AG09309 (cell line): ENCODE measurements around the gene CGNL1.

Experiments used
- DNase-seq: peaks from one replicate; pipeline ENCODE4 v3.0.0-alpha.2; 2010; ENCODE audit warnings: low read depth
- H3K4me3 ChIP-seq: 2 replicates; pipeline ENCODE4 v1.5.1; 2011; ENCODE audit warnings: mild to moderate bottlenecking, low read depth, low read length, moderate library complexity; ENCODE audit not compliant: control insufficient read depth
- TF ChIP-seq, protein P1 (sequence below): IDR thresholded peaks from 2 replicates; pipeline ENCODE4 v1.5.1; 2011; ENCODE audit warnings: mild to moderate bottlenecking, low read depth, low read length, inconsistent platforms; ENCODE audit not compliant: insufficient read depth, control insufficient read depth; ENCODE audit errors: missing control alignments

CGNL1 gene

DNA sequence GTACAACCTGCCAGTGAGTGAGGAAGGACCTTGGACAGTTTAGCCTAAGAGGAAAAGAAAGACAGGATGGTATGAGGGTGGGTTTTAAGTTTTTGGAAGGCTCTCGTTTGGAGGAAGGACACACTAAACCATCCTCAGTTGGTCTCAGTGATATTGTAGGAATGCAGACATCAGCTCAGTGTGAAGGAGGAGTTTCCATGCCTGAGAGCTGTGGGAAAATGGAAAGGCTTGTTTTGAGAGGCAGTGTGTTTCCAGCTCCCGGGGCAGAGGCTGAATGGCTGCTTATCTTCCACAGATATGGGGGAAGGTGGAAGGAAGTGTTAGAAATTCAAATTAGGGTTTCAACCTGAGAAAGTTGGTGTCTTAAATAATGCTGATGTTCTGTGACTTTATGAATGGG lies 125.8 kb downstream of the CGNL1 start:
- TF ChIP-seq, protein P1, sequence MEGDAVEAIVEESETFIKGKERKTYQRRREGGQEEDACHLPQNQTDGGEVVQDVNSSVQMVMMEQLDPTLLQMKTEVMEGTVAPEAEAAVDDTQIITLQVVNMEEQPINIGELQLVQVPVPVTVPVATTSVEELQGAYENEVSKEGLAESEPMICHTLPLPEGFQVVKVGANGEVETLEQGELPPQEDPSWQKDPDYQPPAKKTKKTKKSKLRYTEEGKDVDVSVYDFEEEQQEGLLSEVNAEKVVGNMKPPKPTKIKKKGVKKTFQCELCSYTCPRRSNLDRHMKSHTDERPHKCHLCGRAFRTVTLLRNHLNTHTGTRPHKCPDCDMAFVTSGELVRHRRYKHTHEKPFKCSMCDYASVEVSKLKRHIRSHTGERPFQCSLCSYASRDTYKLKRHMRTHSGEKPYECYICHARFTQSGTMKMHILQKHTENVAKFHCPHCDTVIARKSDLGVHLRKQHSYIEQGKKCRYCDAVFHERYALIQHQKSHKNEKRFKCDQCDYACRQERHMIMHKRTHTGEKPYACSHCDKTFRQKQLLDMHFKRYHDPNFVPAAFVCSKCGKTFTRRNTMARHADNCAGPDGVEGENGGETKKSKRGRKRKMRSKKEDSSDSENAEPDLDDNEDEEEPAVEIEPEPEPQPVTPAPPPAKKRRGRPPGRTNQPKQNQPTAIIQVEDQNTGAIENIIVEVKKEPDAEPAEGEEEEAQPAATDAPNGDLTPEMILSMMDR = no peak
- H3K4me3 ChIP-seq = no peak overlapping the region
- DNase-seq = no peak

DNA sequence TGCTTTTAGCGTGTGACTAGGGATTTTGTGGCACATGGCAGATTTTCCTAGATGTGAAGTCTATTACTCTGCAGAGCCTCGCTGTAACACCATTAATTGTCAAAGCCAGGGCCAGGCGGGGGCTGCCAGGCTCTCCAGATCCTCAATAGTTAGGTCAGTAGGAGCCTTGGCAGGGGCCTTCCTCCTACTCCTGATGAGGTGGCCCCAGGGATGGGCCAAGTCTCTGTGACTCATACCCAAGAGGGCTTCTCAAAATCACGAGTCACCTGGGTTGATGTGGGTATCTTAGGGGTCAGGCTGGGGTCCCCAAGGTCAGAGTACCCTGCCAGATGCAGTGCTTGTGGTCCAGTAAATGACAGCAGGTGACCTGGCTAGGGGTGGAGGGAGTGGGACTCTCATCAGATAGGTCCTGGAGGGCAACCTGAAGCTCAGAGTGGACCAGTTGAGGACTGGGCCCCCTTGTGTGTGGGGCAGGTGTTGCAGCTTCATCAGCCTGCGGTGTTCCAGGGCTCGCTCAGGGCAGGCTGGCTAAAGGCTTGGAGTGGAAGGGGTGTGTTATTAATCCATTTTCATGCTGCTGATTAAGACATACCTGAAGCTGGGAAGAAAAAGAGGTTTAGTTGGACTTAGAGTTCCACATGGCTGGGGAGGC lies 126.9 kb downstream of the CGNL1 start:
- TF ChIP-seq, protein P1 = no peak
- no peak overlapping the region for H3K4me3 ChIP-seq
- DNase-seq = no peak

DNA sequence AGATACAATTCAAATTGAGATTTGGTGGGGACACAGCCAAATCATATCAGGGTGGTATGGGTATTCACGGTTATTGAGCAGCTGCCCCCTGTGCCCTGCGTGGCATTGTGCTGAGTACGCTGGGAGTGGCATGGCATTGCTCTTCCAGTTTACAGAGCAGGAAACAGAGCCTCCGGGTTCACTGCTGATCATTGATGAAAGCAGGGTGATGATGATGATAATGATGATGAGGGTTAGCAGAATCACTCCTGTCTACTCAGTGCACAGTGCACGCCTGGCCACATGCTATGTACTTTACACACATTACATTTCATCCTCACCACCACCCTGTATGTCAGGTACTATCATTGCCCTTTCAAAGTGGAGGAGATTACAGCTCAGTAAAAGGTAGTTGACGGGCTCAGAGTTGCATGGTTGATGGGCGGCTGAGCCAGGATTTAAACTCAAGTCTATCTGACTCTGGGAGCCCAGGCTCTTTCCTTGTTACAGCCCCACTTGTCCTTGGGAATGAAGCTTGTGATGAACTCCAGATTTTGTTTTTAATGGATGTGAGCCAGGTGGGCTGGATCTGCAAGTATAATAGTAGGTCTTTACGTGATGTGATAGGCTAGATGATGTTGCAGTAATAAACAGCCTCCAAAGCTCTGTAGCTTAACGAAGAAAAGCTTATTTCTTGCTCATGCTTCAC lies 127.8 kb downstream of the CGNL1 start:
- TF ChIP-seq, protein P1 = no peak
- H3K4me3 ChIP-seq = no peak overlapping the region
- DNase-seq = no peak

DNA sequence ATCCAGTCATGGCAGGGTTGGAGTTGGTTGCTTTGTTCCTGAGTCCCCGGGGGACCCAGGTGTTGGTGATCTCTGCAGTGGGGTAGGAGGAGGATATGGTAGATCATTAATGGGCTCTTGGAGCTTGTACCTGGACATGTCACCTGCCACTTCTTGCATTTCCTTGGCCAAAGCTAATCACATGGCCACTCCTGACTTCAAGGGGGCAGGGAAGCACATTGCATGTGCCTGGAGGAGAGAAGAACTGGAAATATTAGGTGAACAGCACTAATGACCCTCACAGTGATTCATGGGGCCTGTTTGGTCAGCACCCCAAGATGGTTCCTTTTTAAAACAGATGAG lies 128.3 kb downstream of the CGNL1 start:
- H3K4me3 ChIP-seq = no peak overlapping the region
- TF ChIP-seq, protein P1 = no peak
- no peak for DNase-seq

- TF ChIP-seq, protein P1 = no peak
- no peak overlapping the region for H3K4me3 ChIP-seq
- DNase-seq = no peak
These were observed 128.9 kb downstream of the CGNL1 start for GRCh38 chr15:57505056-57505715.

DNA sequence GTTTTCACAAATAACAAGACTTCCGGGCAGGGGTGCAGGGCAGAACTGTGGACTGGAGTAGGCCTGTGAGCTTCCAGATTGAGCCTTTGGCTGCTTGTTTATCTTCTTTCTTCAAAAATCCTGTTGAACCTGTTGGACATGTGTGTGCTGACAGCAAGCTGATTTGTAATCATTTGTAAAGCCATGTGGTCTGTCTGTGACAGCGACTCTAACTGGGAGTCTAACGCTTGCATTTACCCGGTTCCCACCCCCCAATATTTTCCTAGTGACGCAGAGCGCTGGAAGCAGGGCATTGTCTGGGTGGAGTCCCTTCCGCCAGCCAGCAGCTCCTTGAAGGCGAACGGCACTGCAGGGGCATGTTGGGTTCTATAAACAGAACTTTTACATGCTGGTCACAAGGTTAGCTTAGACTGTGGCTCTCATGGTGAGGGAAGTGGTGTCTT lies 129.7 kb downstream of the CGNL1 start:
- no peak for DNase-seq
- TF ChIP-seq, protein P1 = no peak
- no peak overlapping the region for H3K4me3 ChIP-seq
